ENCODE measurements around the gene SH3GL3. TPM values are rescaled to one million over a fixed set of nuclear protein-coding genes. Genes with fewer than 3 reads are reported as not detected.
A peak's percentile ranks its signal among the peaks of the same experiment; 100 is the strongest.

SH3GL3 gene
- total and polyA plus RNA-seq, 4 donors, result 0.48 to 0.62 TPM; not detected in 2

- intact Hi-C loops (cut with DNase I), result loop anchor here (5.0 to 10.0 kb wide), 4 partner anchors 41 to 96 kb away; no protein-coding TSS in a partner anchor
- no peak overlapping the region for H3K4me3 ChIP-seq (ENCODE audit: low read length in 2 of 2)
- no peaks in the 10 kb centered on the region for H3K9me3 ChIP-seq (ENCODE audit: control insufficient read depth, low read length)
- H3K4me1 ChIP-seq (ENCODE audit: control insufficient read depth in 1 of 2, insufficient read depth in 2 of 2, low read length in 2 of 2), result peaks cover 0 to 3% of the 10 kb centered on the region in 2 donors
- H3K36me3 ChIP-seq (ENCODE audit: control insufficient read depth in 1 of 2, insufficient read depth in 2 of 2, low read length in 1 of 2), result no peaks in the 10 kb centered on the region
- WGBS, 2 donors, result 89 to 92% methylated on average over 6 of the region's 6 CpGs
- H3K27me3 ChIP-seq (ENCODE audit: control insufficient read depth in 1 of 2, insufficient read depth in 2 of 2, low read length in 1 of 2), result no peaks in the 10 kb centered on the region
- no peak for ATAC-seq (ENCODE audit: low FRiP score)
- no peak overlapping the region for H3K27ac ChIP-seq (ENCODE audit: low read depth in 1 of 2, low read length in 2 of 2)
- DNase-seq, result no peak
Measured at GRCh38 chr15:83651541-83651940, 204.4 kb downstream of the SH3GL3 start.

DNA sequence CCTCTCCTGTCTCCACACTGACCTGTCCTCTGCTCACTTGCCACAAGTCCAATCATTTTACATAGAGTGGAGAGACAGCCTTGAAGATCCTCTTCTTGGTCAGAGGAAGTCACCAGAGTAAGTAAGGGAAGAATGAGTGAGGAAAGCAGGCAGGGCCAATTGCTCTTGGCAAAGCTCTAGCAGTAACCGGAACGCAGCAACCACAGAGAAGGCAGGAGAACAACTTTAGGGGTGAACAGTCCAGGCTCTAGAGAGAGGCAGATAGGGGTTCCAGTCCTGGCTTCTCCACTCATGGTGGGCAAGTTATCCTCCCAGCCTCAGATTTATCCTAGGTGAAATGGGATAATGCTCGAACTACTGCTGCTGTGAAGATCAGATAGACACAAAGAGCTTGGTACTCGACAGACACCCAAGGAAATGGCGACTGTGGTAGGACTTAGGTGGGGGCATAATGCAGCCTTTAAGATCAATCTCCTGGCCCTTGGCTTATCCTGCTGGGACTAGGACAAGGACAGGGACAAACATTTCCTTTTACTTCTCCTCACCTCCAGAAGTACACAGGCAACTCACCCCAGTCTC is 205.6 kb downstream of the SH3GL3 start:
- no peak for ATAC-seq (ENCODE audit: low FRiP score)
- H3K4me3 ChIP-seq (ENCODE audit: low read length in 2 of 2), result no peak overlapping the region
- 57 to 62% methylated on average over 5 of the region's 5 CpGs for WGBS, 2 donors

GRCh38 chr15:83653288-83653638 is 206.1 kb downstream of the SH3GL3 start:
- Histone ChIP-seq H3K36me3 (ENCODE audit: control insufficient read depth in 1 of 2, insufficient read depth in 2 of 2, low read length in 1 of 2) (no peaks in the 10 kb centered on the region), H3K4me3 (ENCODE audit: low read length in 2 of 2) (no peak overlapping the region), H3K27me3 (ENCODE audit: control insufficient read depth in 1 of 2, insufficient read depth in 2 of 2, low read length in 1 of 2) (no peaks in the 10 kb centered on the region), H3K4me1 (ENCODE audit: control insufficient read depth in 1 of 2, insufficient read depth in 2 of 2, low read length in 2 of 2) (peaks cover 3 to 5% of the 10 kb centered on the region in 2 donors), H3K9me3 (ENCODE audit: control insufficient read depth, low read length) (no peaks in the 10 kb centered on the region), H3K27ac (ENCODE audit: low read depth in 1 of 2, low read length in 2 of 2) (peak overlapping the region; percentile 17 to 88)
- intact Hi-C loops (cut with DNase I), result loop anchor here (5.0 to 10.0 kb wide), 4 partner anchors 39 to 94 kb away; no protein-coding TSS in a partner anchor
- WGBS, 2 donors, result 27 to 41% methylated on average over 14 to 18 of the region's 18 CpGs
- no peak for ATAC-seq (ENCODE audit: low FRiP score)
- no peak for DNase-seq

More for the DNA sequence above, 205.6 kb downstream of the SH3GL3 start:
- intact Hi-C loops (cut with DNase I), result loop anchor here (5.0 to 10.0 kb wide), 4 partner anchors 40 to 95 kb away; no protein-coding TSS in a partner anchor
- Histone ChIP-seq H3K36me3 (ENCODE audit: control insufficient read depth in 1 of 2, insufficient read depth in 2 of 2, low read length in 1 of 2) (no peaks in the 10 kb centered on the region), H3K4me1 (ENCODE audit: control insufficient read depth in 1 of 2, insufficient read depth in 2 of 2, low read length in 2 of 2) (peaks cover 3 to 5% of the 10 kb centered on the region in 2 donors), H3K27me3 (ENCODE audit: control insufficient read depth in 1 of 2, insufficient read depth in 2 of 2, low read length in 1 of 2) (no peaks in the 10 kb centered on the region), H3K27ac (ENCODE audit: low read depth in 1 of 2, low read length in 2 of 2) (peak overlapping the region; percentile 17 to 88), H3K9me3 (ENCODE audit: control insufficient read depth, low read length) (no peaks in the 10 kb centered on the region)
- DNase-seq, result no peak

GRCh38 chr15:83653639-83654378 is 206.7 kb downstream of the SH3GL3 start, which contains the start of gene ADAMTSL3:
ADAMTSL3 (plus strand) TSS chr15:83654123; CDS start chr15:83655762, 1,639 bp downstream.
- peak; percentile 78 for ATAC-seq (ENCODE audit: low FRiP score)
- Histone ChIP-seq H3K27me3 (ENCODE audit: control insufficient read depth in 1 of 2, insufficient read depth in 2 of 2, low read length in 1 of 2) (no peaks in the 10 kb centered on the region), H3K9me3 (ENCODE audit: control insufficient read depth, low read length) (no peaks in the 10 kb centered on the region), H3K36me3 (ENCODE audit: control insufficient read depth in 1 of 2, insufficient read depth in 2 of 2, low read length in 1 of 2) (no peaks in the 10 kb centered on the region), H3K4me1 (ENCODE audit: control insufficient read depth in 1 of 2, insufficient read depth in 2 of 2, low read length in 2 of 2) (peaks cover 3 to 5% of the 10 kb centered on the region in 2 donors), H3K4me3 (ENCODE audit: low read length in 2 of 2) (peak within 1 kb of the TSS; percentile 48 to 87), H3K27ac (ENCODE audit: low read depth in 1 of 2, low read length in 2 of 2) (peak within 1 kb of the TSS; percentile 17 to 92)
- 0 to 1% methylated on average over 47 to 105 of the region's 105 CpGs for WGBS, 2 donors
- peak; percentile 86 to 96 for DNase-seq
- intact Hi-C loops (cut with DNase I), result loop anchor here (5.0 to 10.0 kb wide), 4 partner anchors 38 to 93 kb away; no protein-coding TSS in a partner anchor

DNA sequence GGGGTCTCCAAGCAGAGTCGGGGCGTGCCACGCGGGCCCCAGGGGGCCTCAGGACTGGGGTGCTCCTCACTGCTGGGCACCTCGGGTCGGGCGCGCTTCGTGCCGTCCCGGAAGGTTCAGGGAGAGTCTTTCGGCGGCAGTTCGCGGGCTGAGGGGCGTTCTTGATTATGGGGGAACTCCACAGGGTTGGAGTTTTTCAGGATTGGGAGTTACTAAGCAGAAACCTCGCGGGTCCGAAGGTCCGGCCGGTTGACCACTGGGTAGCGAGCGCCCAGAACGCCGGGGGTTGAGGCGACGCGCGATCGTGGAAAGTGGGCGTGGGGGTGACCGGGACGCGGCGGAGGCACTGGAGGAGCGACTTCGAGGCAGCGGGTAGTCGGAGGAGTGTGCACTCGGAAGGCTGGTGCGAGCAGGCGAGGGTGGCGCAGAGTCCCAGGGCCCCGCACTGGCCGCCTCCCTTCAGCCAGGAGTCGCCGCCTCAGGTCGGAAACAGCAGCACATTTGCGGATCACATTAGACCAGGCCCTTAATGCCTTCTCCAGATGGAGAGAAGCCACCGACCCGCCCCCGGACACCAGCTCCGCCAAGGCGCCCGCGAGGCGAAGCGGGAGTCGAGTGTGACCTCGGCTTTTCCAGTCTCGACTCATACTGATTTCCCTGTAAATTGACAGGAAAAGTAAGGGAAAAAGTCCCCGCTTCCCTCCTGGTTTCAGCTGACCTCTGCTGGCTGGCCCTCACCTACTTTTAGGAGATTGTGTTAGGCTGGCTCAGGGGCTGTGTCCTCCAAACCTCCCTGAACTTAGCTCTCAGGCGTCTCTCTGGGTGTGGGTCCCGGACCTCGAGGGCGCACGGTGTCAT is 207.5 kb downstream of the SH3GL3 start:
- ATAC-seq (ENCODE audit: low FRiP score) (peak; percentile 39), DNase-seq (peak; percentile 67 to 87)
- H3K4me1 ChIP-seq (ENCODE audit: control insufficient read depth in 1 of 2, insufficient read depth in 2 of 2, low read length in 2 of 2), result peaks cover 3 to 7% of the 10 kb centered on the region in 2 donors
- intact Hi-C loops (cut with DNase I), result loop anchor here (5.0 to 10.0 kb wide), 5 partner anchors 38 to 183 kb away; no protein-coding TSS in a partner anchor
- no peaks in the 10 kb centered on the region for H3K36me3 ChIP-seq (ENCODE audit: control insufficient read depth in 1 of 2, insufficient read depth in 2 of 2, low read length in 1 of 2)
- peak overlapping the region; percentile 4 to 92 for H3K27ac ChIP-seq (ENCODE audit: low read depth in 1 of 2, low read length in 2 of 2)
- WGBS, 2 donors, result 9% methylated on average over 67 of the region's 67 CpGs
- H3K27me3 ChIP-seq (ENCODE audit: control insufficient read depth in 1 of 2, insufficient read depth in 2 of 2, low read length in 1 of 2), result no peaks in the 10 kb centered on the region
- H3K4me3 ChIP-seq (ENCODE audit: low read length in 2 of 2), result peak overlapping the region; percentile 48 to 87
- H3K9me3 ChIP-seq (ENCODE audit: control insufficient read depth, low read length), result no peaks in the 10 kb centered on the region

- Histone ChIP-seq H3K4me3 (ENCODE audit: low read length in 2 of 2) (peak overlapping the region; percentile 48 to 87), H3K36me3 (ENCODE audit: control insufficient read depth in 1 of 2, insufficient read depth in 2 of 2, low read length in 1 of 2) (no peaks in the 10 kb centered on the region), H3K9me3 (ENCODE audit: control insufficient read depth, low read length) (no peaks in the 10 kb centered on the region), H3K4me1 (ENCODE audit: control insufficient read depth in 1 of 2, insufficient read depth in 2 of 2, low read length in 2 of 2) (peaks cover 3 to 7% of the 10 kb centered on the region in 2 donors), H3K27ac (ENCODE audit: low read depth in 1 of 2, low read length in 2 of 2) (peak overlapping the region in 1 of 2 donors; percentile 4), H3K27me3 (ENCODE audit: control insufficient read depth in 1 of 2, insufficient read depth in 2 of 2, low read length in 1 of 2) (no peaks in the 10 kb centered on the region)
- ATAC-seq (ENCODE audit: low FRiP score), result no peak
- intact Hi-C loops (cut with DNase I), result loop anchor here (5.0 to 10.0 kb wide), 3 partner anchors 50 to 182 kb away; no protein-coding TSS in a partner anchor
- WGBS, 2 donors, result 68 to 69% methylated on average over 8 of the region's 8 CpGs
- no peak for DNase-seq
Measured at GRCh38 chr15:83655237-83655616, 208.1 kb downstream of the SH3GL3 start.

DNA sequence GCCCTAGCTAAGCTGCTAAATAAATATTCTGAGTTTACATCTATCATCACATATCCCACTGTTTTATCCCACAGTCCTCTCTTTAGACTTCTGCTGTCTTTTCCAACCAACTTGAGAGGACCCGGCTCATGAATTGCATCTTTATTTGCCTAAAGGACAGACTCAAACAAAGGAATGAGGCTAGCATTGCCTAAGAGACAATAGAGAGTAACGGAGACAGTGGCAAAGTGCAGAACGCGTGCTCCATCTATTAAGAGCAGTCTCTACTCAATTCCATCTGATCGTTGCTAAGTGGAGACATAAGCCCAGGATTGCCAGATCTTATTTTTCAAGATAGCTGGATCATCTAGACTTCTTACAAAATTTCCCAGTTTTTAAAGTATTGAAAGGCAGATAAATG is 209.1 kb downstream of the SH3GL3 start:
- no peaks in the 10 kb centered on the region for H3K36me3 ChIP-seq (ENCODE audit: control insufficient read depth in 1 of 2, insufficient read depth in 2 of 2, low read length in 1 of 2)
- no peak overlapping the region for H3K4me3 ChIP-seq (ENCODE audit: low read length in 2 of 2)
- intact Hi-C loops (cut with DNase I), result loop anchor here (5.0 to 10.0 kb wide), 3 partner anchors 49 to 181 kb away; no protein-coding TSS in a partner anchor
- no peaks in the 10 kb centered on the region for H3K27me3 ChIP-seq (ENCODE audit: control insufficient read depth in 1 of 2, insufficient read depth in 2 of 2, low read length in 1 of 2)
- no peaks in the 10 kb centered on the region for H3K9me3 ChIP-seq (ENCODE audit: control insufficient read depth, low read length)
- DNase-seq, result no peak
- peak overlapping the region in 1 of 2 donors; percentile 34 for H3K27ac ChIP-seq (ENCODE audit: low read depth in 1 of 2, low read length in 2 of 2)
- no peak for ATAC-seq (ENCODE audit: low FRiP score)
- 80 to 86% methylated on average over 5 of the region's 5 CpGs for WGBS, 2 donors
- H3K4me1 ChIP-seq (ENCODE audit: control insufficient read depth in 1 of 2, insufficient read depth in 2 of 2, low read length in 2 of 2), result peaks cover 3 to 7% of the 10 kb centered on the region in 2 donors

DNA sequence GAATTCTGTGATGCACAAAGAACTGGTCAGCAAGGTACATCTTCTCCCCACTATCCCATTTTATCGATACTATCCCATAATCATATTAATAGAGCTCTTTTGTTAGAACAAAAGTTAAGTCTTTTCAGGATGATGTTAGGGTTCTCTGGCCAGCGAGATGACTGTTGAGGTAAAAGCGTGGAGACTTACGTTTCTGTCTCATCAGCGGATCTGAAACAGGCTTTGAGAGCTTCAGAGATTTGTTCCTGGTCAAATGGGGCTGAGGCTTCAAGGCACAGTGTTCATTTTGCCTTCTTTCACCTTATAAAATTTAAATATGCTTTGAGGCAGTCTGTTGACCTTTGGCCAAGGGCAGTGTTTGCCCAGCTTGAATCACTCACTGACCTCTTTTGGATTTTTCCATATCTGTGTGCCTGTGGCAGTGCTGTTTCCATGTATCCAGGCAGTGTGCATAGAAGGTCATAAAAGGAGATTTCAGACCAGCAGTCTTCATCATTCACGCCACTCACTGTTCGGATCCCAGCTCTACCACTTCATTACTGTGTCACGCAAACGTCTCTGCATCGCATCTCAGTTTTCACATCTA is 209.9 kb downstream of the SH3GL3 start:
- WGBS, 2 donors, result 91 to 92% methylated on average over 10 of the region's 10 CpGs
- DNase-seq, result no peak
- H3K27ac ChIP-seq (ENCODE audit: low read depth in 1 of 2, low read length in 2 of 2), result no peak overlapping the region
- no peak for ATAC-seq (ENCODE audit: low FRiP score)
- no peaks in the 10 kb centered on the region for H3K27me3 ChIP-seq (ENCODE audit: control insufficient read depth in 1 of 2, insufficient read depth in 2 of 2, low read length in 1 of 2)
- H3K9me3 ChIP-seq (ENCODE audit: control insufficient read depth, low read length), result no peaks in the 10 kb centered on the region
- H3K4me3 ChIP-seq (ENCODE audit: low read length in 2 of 2), result no peak overlapping the region
- intact Hi-C loops (cut with DNase I), result loop anchor here (5.0 to 10.0 kb wide), 3 partner anchors 48 to 180 kb away; no protein-coding TSS in a partner anchor
- peaks cover 3 to 7% of the 10 kb centered on the region in 2 donors for H3K4me1 ChIP-seq (ENCODE audit: control insufficient read depth in 1 of 2, insufficient read depth in 2 of 2, low read length in 2 of 2)
- no peaks in the 10 kb centered on the region for H3K36me3 ChIP-seq (ENCODE audit: control insufficient read depth in 1 of 2, insufficient read depth in 2 of 2, low read length in 1 of 2)

All from aorta (tissue), 5 donors.